SH-SY5Y (cell line): Measurements from ENCODE around the gene SUPT20HL1.

Experiments used
- GATA2 ChIP-seq: IDR thresholded peaks from 2 replicates; pipeline ENCODE4 v1.6.1; 2011; ENCODE audit warnings: mild to moderate bottlenecking, low read depth, low read length
- GATA3 ChIP-seq: IDR thresholded peaks from 2 replicates; pipeline ENCODE4 v1.6.1; 2011; ENCODE audit warnings: low read depth, mild to moderate bottlenecking, low read length, moderate library complexity

GRCh38 chrX:24321741-24322395 is 38.6 kb upstream of the SUPT20HL1 start:
- TF ChIP-seq GATA3 (no peak), GATA2 (no peak)
